K562 (cell line): ENCODE data around the gene SPRED2. TPM values are rescaled to one million over a fixed set of nuclear protein-coding genes. Genes with fewer than 3 reads are reported as not detected.

ENCODE experiments used
- ATAC-seq: fragments of 200-7000 bp; cut with Tn5 transposase; 3 replicates; pipeline ENCODE4 v1.9.1; 2020; ENCODE audit warnings: moderate library complexity
- BruUV-seq: library from RNA; stranded (reverse); fragments of 400-500 nt; replicated peaks from 2 replicates; lab custom pipeline; 2021; lab: Mats Ljungman, UMichigan
- CTCF ChIA-PET: fragments of 300-600 bp; formaldehyde crosslinking; extraction: SDS; loops from one replicate; lab custom pipeline; 2021; ENCODE audit warnings: low intra/inter-chr PET ratio; lab: Yijun Ruan, JAX
- POLR2A ChIA-PET: fragments of 300-600, 350-650 bp; sonication (Branson Sonifier 250); formaldehyde crosslinking; extraction: SDS; loops from one replicate; lab custom pipeline; 2021; ENCODE audit warnings: antibody characterized with exemption, inconsistent platforms; lab: Yijun Ruan, JAX
- DNase-seq, 4 experiments: peaks; one replicate each; pipeline versions ENCODE4 v3.0.0 to v3.0.0-alpha.2; 2011 to 2018; ENCODE audit warnings: low spot score in 3 of 4, mixed read lengths in 3 of 4; ENCODE audit errors: extremely low read depth in 1 of 4
- FAIRE-seq: peaks from 2 replicates; lab custom pipeline; 2011; peaks lifted over from hg19 to GRCh38; lab: Jason Lieb, UNC
- H2AFZ ChIP-seq: 2 replicates; pipeline ENCODE4 v1.6.0; 2011; ENCODE audit warnings: low read depth, low read length, control low read depth, inconsistent platforms
- H3K27ac ChIP-seq: fragments of 200-600 bp; 3 replicates; pipeline ENCODE4 v1.8.0; 2011; ENCODE audit warnings: low read depth, mild to moderate bottlenecking, control low read depth, inconsistent platforms, low read length, moderate library complexity, mixed read lengths; ENCODE audit errors: extremely low read depth
- H3K27me3 ChIP-seq, 2 experiments: fragments of 300-600 bp in 1 of 2; 2 replicates in 1 of 2; 3 replicates in 1 of 2; pipeline versions ENCODE4 v1.6.0 to v1.8.0; 2011; ENCODE audit warnings: inconsistent platforms in 2 of 2, low read length in 2 of 2, mild to moderate bottlenecking in 1 of 2, mixed read lengths in 1 of 2, moderate library complexity in 1 of 2; ENCODE audit not compliant: control insufficient read depth in 2 of 2, insufficient read depth in 2 of 2
- H3K36me3 ChIP-seq: fragments of 300-600 bp; 3 replicates; pipeline ENCODE4 v1.8.0; 2011; ENCODE audit warnings: mild to moderate bottlenecking, low read length, inconsistent platforms; ENCODE audit not compliant: control insufficient read depth, insufficient read depth
- H3K4me1 ChIP-seq, 2 experiments: fragments of 200-600 bp in 1 of 2; replicated peaks in 1 of 2; 2 replicates in 1 of 2; 3 replicates in 1 of 2; pipeline versions ENCODE4 v1.5.1 to v1.8.0; 2011; ENCODE audit warnings: inconsistent platforms in 2 of 2, low read length in 2 of 2, mild to moderate bottlenecking in 1 of 2, mixed read lengths in 1 of 2, moderate library complexity in 1 of 2; ENCODE audit not compliant: control insufficient read depth in 2 of 2, insufficient read depth in 2 of 2
- H3K4me2 ChIP-seq: 2 replicates; pipeline ENCODE4 v1.6.1; 2011; ENCODE audit warnings: low read length, control low read depth, inconsistent platforms, mixed read lengths; ENCODE audit not compliant: insufficient read depth
- H3K4me3 ChIP-seq: fragments of 200-600 bp; sonication (generic), shearing (Covaris generic); 2 replicates; pipeline ENCODE4 v1.5.1; 2016; ENCODE audit warnings: control low read depth, inconsistent platforms
- H3K79me2 ChIP-seq: fragments of 200-600 bp; 3 replicates; pipeline ENCODE4 v1.8.0; 2011; ENCODE audit warnings: low read length, inconsistent platforms; ENCODE audit not compliant: control insufficient read depth, insufficient read depth
- H3K9ac ChIP-seq, 2 experiments: 2 replicates each; pipeline versions ENCODE4 v1.6.0 to v1.6.1; 2011; ENCODE audit warnings: low read depth in 2 of 2, low read length in 2 of 2, control low read depth in 1 of 2, inconsistent platforms in 1 of 2, mild to moderate bottlenecking in 1 of 2, mixed read lengths in 1 of 2; ENCODE audit not compliant: insufficient read depth in 1 of 2
- H3K9me1 ChIP-seq: one replicate; pipeline ENCODE4 v1.6.0; 2011; ENCODE audit warnings: inconsistent platforms, mild to moderate bottlenecking, low read length, moderate library complexity; ENCODE audit not compliant: control insufficient read depth, insufficient read depth
- H3K9me3 ChIP-seq: replicated peaks from 2 replicates; pipeline ENCODE4 v1.5.1; 2011; ENCODE audit warnings: low read depth, low read length, inconsistent platforms; ENCODE audit not compliant: control insufficient read depth, insufficient read depth
- H4K20me1 ChIP-seq: replicated peaks from 2 replicates; pipeline ENCODE4 v1.6.1; 2011; ENCODE audit warnings: low read length, inconsistent platforms, mixed read lengths; ENCODE audit not compliant: control insufficient read depth, insufficient read depth
- NFIC ChIP-seq: fragments of 450-650 bp; IDR thresholded peaks from 2 replicates; pipeline ENCODE4 v1.6.1; 2017; ENCODE audit warnings: mild to moderate bottlenecking, inconsistent platforms
- OTX1 ChIP-seq: fragments of 450-650 bp; formaldehyde crosslinking; IDR thresholded peaks from 2 replicates; pipeline ENCODE4 v1.4.0; 2022; ENCODE audit warnings: mild to moderate bottlenecking
- RAD21 ChIP-seq, 2 experiments: fragments of 250-450 bp in 1 of 2; fragments of 450-650 bp in 1 of 2; sonication (Bioruptor Pico) in 1 of 2; formaldehyde crosslinking in 1 of 2; IDR thresholded peaks in 1 of 2; conservative IDR thresholded peaks in 1 of 2; 2 replicates each; pipeline versions ENCODE4 v1.4.0 to v1.8.0; 2020 to 2022; ENCODE audit warnings: mild to moderate bottlenecking in 2 of 2, moderate library complexity in 1 of 2
- TAL1 ChIP-seq: fragments of 450-650 bp; IDR thresholded peaks from 2 replicates; pipeline ENCODE4 v1.6.1; 2016; ENCODE audit warnings: mild to moderate bottlenecking
- XRCC3 ChIP-seq: fragments of 450-650 bp; IDR thresholded peaks from 2 replicates; pipeline ENCODE4 v1.6.1; 2017; ENCODE audit warnings: mild to moderate bottlenecking, moderate library complexity
- ZNF324 ChIP-seq: fragments of 250-450 bp; sonication (Bioruptor Pico); IDR thresholded peaks from 2 replicates; pipeline ENCODE4 v1.4.0; 2020; ENCODE audit warnings: mild to moderate bottlenecking
- WGBS: fragments of 100-300 bp; shearing (Covaris generic); methylation state at CpG from one replicate; pipeline ENCODE4 v1.1.6; 2016; ENCODE audit warnings: low coverage, mixed read lengths; ENCODE audit not compliant: insufficient coverage; ENCODE audit errors: missing lambda C conversion rate; 5-methylcytosine and 5-hydroxymethylcytosine counted together
- in situ Hi-C: fragments of 300-500 bp; cut with MboI; formaldehyde crosslinking; loops from 4 replicates; pipeline ENCODE4 v1.15.0; 2018; ENCODE audit warnings: inconsistent platforms, mixed read lengths
- intact Hi-C: fragments of 100-400 bp; cut with micrococcal nuclease; formaldehyde crosslinking; loops from 2 replicates; pipeline ENCODE4 v1.14.2; 2022
- polyA plus RNA-seq, 8 experiments: library from polyadenylated mRNA; depleted of rRNA in 4 of 8; stranded (reverse) in 5 of 8; unstranded in 3 of 8; fragments of >200 nt; fragmentation: Nextera tagmentation in 2 of 8; fragmentation: Illumina TruSeq in 1 of 8; extraction: Ambion mirVana in 2 of 8; extraction: Trizol in 1 of 8; gene quantifications; 2 replicates each; pipeline versions ENCODE4 v1.2.1 to v1.2.3, GENCODE V29; 2011 to 2014; ENCODE audit warnings: inconsistent platforms in 1 of 8, missing spikeins in 1 of 8
- total RNA-seq, 7 experiments: library from RNA; depleted of rRNA in 6 of 7; stranded (reverse); fragments of >200 nt in 6 of 7; fragmentation: Illumina TruSeq in 2 of 7; extraction: Trizol in 2 of 7; gene quantifications; 2 replicates each; pipeline versions ENCODE4 v1.2.1 to v1.2.3, GENCODE V29; 2011 to 2021; ENCODE audit warnings: low replicate concordance in 1 of 7

Gene SPRED2
- total and polyA plus RNA-seq, 9 of the 15 experiments (the other 6 are each of a cell fraction or from before 2014, with no cell fraction given) = 4.6 to 50.8 (median 14.1) TPM

DNA sequence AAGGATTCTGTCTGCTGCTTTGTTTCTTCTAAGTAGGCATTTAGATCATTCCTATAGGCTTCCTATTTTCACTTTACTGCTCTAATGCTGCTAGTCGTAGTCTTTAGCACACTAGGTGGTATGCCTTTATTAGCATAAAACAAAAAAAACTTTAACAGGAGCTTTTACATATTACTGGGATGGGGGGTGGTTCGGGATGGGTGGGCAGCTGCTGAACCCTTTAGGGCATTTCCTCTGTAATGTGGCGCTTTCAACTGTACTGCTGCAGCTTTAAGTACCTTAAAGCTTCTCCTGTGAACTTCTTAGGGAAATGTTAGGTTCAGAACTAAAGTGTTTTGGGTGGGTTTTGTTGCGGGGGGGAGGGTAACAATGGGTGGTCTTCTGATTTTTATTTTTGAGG is 163.4 kb downstream of the SPRED2 start:
- Histone ChIP-seq H3K79me2 (0 out of 3 replicates have a peak, but pooled peaks cover 7% of the 10 kb centered on the region), H3K4me3 (no peak overlapping the region), H3K4me2 (no peak overlapping the region), H3K9me3 (no peaks in the 10 kb centered on the region), H2AFZ (no peak overlapping the region), H3K9me1 (no peaks in the 10 kb centered on the region), H4K20me1 (no peaks in the 10 kb centered on the region; the same call in 1 of the 2 replicates), H3K27me3 (no peaks in the 10 kb centered on the region), H3K4me1 (no peaks in the 10 kb centered on the region; a peak in 1 of 5 replicates), H3K9ac (no peak overlapping the region), H3K27ac (no peak overlapping the region), H3K36me3 (peaks cover 82% of the 10 kb centered on the region)
- in situ Hi-C loops = no loop called here
- intact Hi-C loops = loop anchor here (5.0 kb wide), 1 partner anchor 113 kb away; no protein-coding TSS in a partner anchor
- ATAC-seq (no peak), DNase-seq (no peak), FAIRE-seq (no peak)
- WGBS = 81% methylated on average over 4 of the region's 4 CpGs
- TF ChIP-seq RAD21 (CRISPR knock-in tag; conservative IDR thresholded peaks at IDR 0.05 in 1 of 2, IDR thresholded peaks at IDR 0.05 in 1 of 2) = no peak
- TF ChIP-seq TAL1 = no peak
- CTCF ChIA-PET = no interaction called here
- POLR2A ChIA-PET = no interaction called here
- no TSS peak for BruUV-seq

DNA sequence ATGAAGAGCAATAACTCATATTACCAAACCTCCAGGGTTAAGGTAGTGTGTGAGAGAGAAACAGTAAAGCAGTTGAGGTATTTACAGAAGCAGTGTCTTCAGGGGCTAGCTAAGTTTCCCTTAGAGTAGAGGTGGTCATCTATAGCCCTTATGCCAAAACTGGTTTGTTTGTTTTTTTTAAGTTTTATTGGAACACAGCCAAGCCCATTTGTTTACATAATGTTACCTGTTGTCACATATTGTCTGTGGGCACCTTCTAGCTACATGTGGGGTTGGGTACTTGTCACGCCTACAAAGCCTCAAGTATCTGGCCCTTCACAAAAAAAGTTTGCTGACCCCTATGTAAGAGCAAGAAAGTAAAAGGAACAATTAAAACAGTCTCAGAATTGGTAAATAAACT is 165.4 kb downstream of the SPRED2 start:
- H3K4me3 ChIP-seq = no peak overlapping the region
- H4K20me1 ChIP-seq = no peaks in the 10 kb centered on the region; the same call in 1 of the 2 replicates
- no peak overlapping the region for H2AFZ ChIP-seq
- no peak overlapping the region for H3K27ac ChIP-seq
- H3K4me2 ChIP-seq = no peak overlapping the region
- no peak for ATAC-seq
- H3K9me3 ChIP-seq = no peaks in the 10 kb centered on the region
- H3K9ac ChIP-seq = no peak overlapping the region
- no peaks in the 10 kb centered on the region; a peak in 1 of 5 replicates for H3K4me1 ChIP-seq
- H3K79me2 ChIP-seq = 0 out of 3 replicates have a peak, but pooled peaks cover 7% of the 10 kb centered on the region
- no TSS peak for BruUV-seq
- no peak for TF ChIP-seq XRCC3
- no peak for TF ChIP-seq ZNF324 (CRISPR knock-in tag)
- TF ChIP-seq OTX1 (CRISPR knock-in tag) = no peak
- TF ChIP-seq NFIC = peak; percentile 69
- TF ChIP-seq, all 486 proteins: peak for 1
- Histone ChIP-seq H3K27me3 (no peaks in the 10 kb centered on the region), H3K36me3 (peaks cover 82% of the 10 kb centered on the region), H3K9me1 (no peaks in the 10 kb centered on the region)
- intact Hi-C loops (loop anchor here (5.0 kb wide), 1 partner anchor 115 kb away; no protein-coding TSS in a partner anchor), in situ Hi-C loops (no loop called here)
- no peak for DNase-seq
- CTCF ChIA-PET = no interaction called here
- POLR2A ChIA-PET = no interaction called here
- no peak for FAIRE-seq
- 100% methylated on average over 1 of the region's 1 CpG for WGBS
